Loucy (cell line): ENCODE data around the gene PLD2.

ENCODE experiments used
- H2AFZ ChIP-seq: fragments of 200-600 bp; sonication (generic); 2 replicates; pipeline ENCODE4 v1.6.0; 2016; ENCODE audit warnings: antibody characterized with exemption, mild to moderate bottlenecking, low read length, moderate library complexity
- H3F3A ChIP-seq: fragments of 200-600 bp; 2 replicates; pipeline ENCODE4 v1.6.0; 2016; ENCODE audit warnings: antibody characterized with exemption, low read depth, mild to moderate bottlenecking
- H3K27me3 ChIP-seq: fragments of 200-600 bp; sonication (generic); 2 replicates; pipeline ENCODE4 v1.6.1; 2014; ENCODE audit warnings: low read length, mild to moderate bottlenecking; ENCODE audit not compliant: insufficient read depth, poor library complexity, severe bottlenecking
- H3K36me3 ChIP-seq: fragments of 200-600 bp; sonication (generic); 2 replicates; pipeline ENCODE4 v1.6.1; 2016; ENCODE audit warnings: low read length; ENCODE audit not compliant: insufficient read depth
- H3K4me1 ChIP-seq: fragments of 200-600 bp; sonication (generic); 2 replicates; pipeline ENCODE4 v1.5.1; 2014; ENCODE audit warnings: low read length, mild to moderate bottlenecking; ENCODE audit not compliant: insufficient read depth, poor library complexity, severe bottlenecking
- H3K4me2 ChIP-seq: fragments of 200-600 bp; sonication (generic); 2 replicates; pipeline ENCODE4 v1.6.0; 2014; ENCODE audit warnings: antibody characterized with exemption, low read length, low read depth, mild to moderate bottlenecking; ENCODE audit not compliant: poor library complexity, severe bottlenecking
- H3K4me3 ChIP-seq: fragments of 200-600 bp; sonication (generic); 2 replicates; pipeline ENCODE4 v1.5.1; 2014; ENCODE audit warnings: low read length, mild to moderate bottlenecking, mixed read lengths; ENCODE audit not compliant: poor library complexity, severe bottlenecking
- H3K79me2 ChIP-seq: fragments of 200-600 bp; sonication (generic); 2 replicates; pipeline ENCODE4 v1.6.1; 2014; ENCODE audit warnings: low read length; ENCODE audit not compliant: insufficient read depth
- H3K9ac ChIP-seq: fragments of 200-600 bp; sonication (generic); 2 replicates; pipeline ENCODE4 v1.6.0; 2014; ENCODE audit warnings: mild to moderate bottlenecking, low read depth, low read length, moderate library complexity; ENCODE audit not compliant: poor library complexity, severe bottlenecking
- H3K9me2 ChIP-seq: fragments of 200-600 bp; sonication (generic); replicated peaks from 2 replicates; pipeline ENCODE4 v1.6.1; 2016; ENCODE audit warnings: low read depth, low read length, mixed read lengths
- H3K9me3 ChIP-seq: fragments of 200-600 bp; sonication (generic); 2 replicates; pipeline ENCODE4 v1.6.1; 2014; ENCODE audit warnings: mild to moderate bottlenecking, antibody characterized with exemption, low read length, low read depth; ENCODE audit not compliant: insufficient read depth
- H4K20me1 ChIP-seq: fragments of 200-600 bp; sonication (generic); 2 replicates; pipeline ENCODE4 v1.6.0; 2014; ENCODE audit warnings: antibody characterized with exemption, low read length, mild to moderate bottlenecking; ENCODE audit not compliant: insufficient read depth, poor library complexity, severe bottlenecking
- CTCF ChIP-seq: fragments of 200-600 bp; sonication (generic); conservative IDR thresholded peaks from 2 replicates; pipeline ENCODE4 v1.5.1; 2014; ENCODE audit warnings: mild to moderate bottlenecking, antibody characterized with exemption, low read length
- EZH2phosphoT487 ChIP-seq: fragments of 200-600 bp; IDR thresholded peaks from 2 replicates; pipeline ENCODE4 v1.6.1; 2018; ENCODE audit warnings: antibody characterized with exemption, mild to moderate bottlenecking, moderate library complexity, borderline replicate concordance

The PLD2 gene

GRCh38 chr17:4851084-4851483, 44.1 kb downstream of the PLD2 start:
- peaks cover 6% of the 10 kb centered on the region; the same call in 1 of the 2 replicates for H3K79me2 ChIP-seq
- H3K4me1 ChIP-seq, result no peaks in the 10 kb centered on the region

GRCh38 chr17:4852567-4853207, 45.7 kb downstream of the PLD2 start:
- no peak overlapping the region for H3K4me2 ChIP-seq

More at GRCh38 chr17:4851084-4851483, 44.1 kb downstream of the PLD2 start:
- Histone ChIP-seq H3K4me2 (no peak overlapping the region), H3K36me3 (no peaks in the 10 kb centered on the region), H3F3A (no peaks in the 10 kb centered on the region), H3K9me2 (no peaks in the 10 kb centered on the region), H4K20me1 (peaks cover 54% of the 10 kb centered on the region), H3K4me3 (no peak overlapping the region), H3K9me3 (no peaks in the 10 kb centered on the region), H3K9ac (no peak overlapping the region), H3K27me3 (no peaks in the 10 kb centered on the region), H2AFZ (no peak overlapping the region)
- TF ChIP-seq EZH2phosphoT487 (no peak), CTCF (no peak)

GRCh38 chr17:4853208-4853671, 46.3 kb downstream of the PLD2 start:
- no peak overlapping the region for H3K4me3 ChIP-seq
- H3K36me3 ChIP-seq, result no peaks in the 10 kb centered on the region
- H4K20me1 ChIP-seq, result peaks cover 50% of the 10 kb centered on the region
- peaks cover 5% of the 10 kb centered on the region for H3K4me1 ChIP-seq
- no peak for TF ChIP-seq EZH2phosphoT487
- TF ChIP-seq CTCF, result no peak
- H3K4me2 ChIP-seq, result no peak overlapping the region
- H2AFZ ChIP-seq, result no peak overlapping the region
- H3K79me2 ChIP-seq, result peaks cover 3% of the 10 kb centered on the region; the same call in 1 of the 2 replicates
- no peaks in the 10 kb centered on the region for H3F3A ChIP-seq
- no peaks in the 10 kb centered on the region for H3K27me3 ChIP-seq
- no peak overlapping the region for H3K9ac ChIP-seq
- no peaks in the 10 kb centered on the region for H3K9me2 ChIP-seq
- no peaks in the 10 kb centered on the region for H3K9me3 ChIP-seq

More at GRCh38 chr17:4852567-4853207, 45.7 kb downstream of the PLD2 start:
- Histone ChIP-seq H3F3A (no peaks in the 10 kb centered on the region), H3K36me3 (no peaks in the 10 kb centered on the region), H3K27me3 (no peaks in the 10 kb centered on the region), H2AFZ (no peak overlapping the region), H3K4me3 (no peak overlapping the region), H3K79me2 (peaks cover 6% of the 10 kb centered on the region; the same call in 1 of the 2 replicates), H4K20me1 (peaks cover 48% of the 10 kb centered on the region), H3K9me2 (no peaks in the 10 kb centered on the region), H3K9ac (no peak overlapping the region), H3K4me1 (peaks cover 1% of the 10 kb centered on the region), H3K9me3 (no peaks in the 10 kb centered on the region)
- no peak for TF ChIP-seq EZH2phosphoT487
- TF ChIP-seq CTCF, result no peak
